ENCODE data around the gene SEMA4C. TPM values are rescaled to one million over a fixed set of nuclear protein-coding genes. Genes with fewer than 3 reads are reported as not detected.

Gene SEMA4C
- total RNA-seq, 4 donors from 2014 or later: 54.4 to 82.7 (median 75.4) TPM

- Histone ChIP-seq H3K4me1 (peaks cover 41 to 66% (median 64%) of the 10 kb centered on the region in 4 donors), H3K4me3 (peak overlapping the region; percentile 29 to 46 (median 36)), H3K27me3 (no peaks in the 10 kb centered on the region), H3K36me3 (no peaks in the 10 kb centered on the region), H3K9me3 (no peaks in the 10 kb centered on the region), H3K27ac (replicated peaks in 1 of 4) (peak overlapping the region; percentile 78 to 89 (median 84))
- DNase-seq (ENCODE audit: extremely low spot score): no peak
- intact Hi-C loops (cut with DNase I): no loop called here
- no peak for TF ChIP-seq EP300 (IDR thresholded peaks at IDR 0.05)
- TF ChIP-seq POLR2AphosphoS5 (IDR thresholded peaks at IDR 0.05): no peak
- TF ChIP-seq, protein P1, sequence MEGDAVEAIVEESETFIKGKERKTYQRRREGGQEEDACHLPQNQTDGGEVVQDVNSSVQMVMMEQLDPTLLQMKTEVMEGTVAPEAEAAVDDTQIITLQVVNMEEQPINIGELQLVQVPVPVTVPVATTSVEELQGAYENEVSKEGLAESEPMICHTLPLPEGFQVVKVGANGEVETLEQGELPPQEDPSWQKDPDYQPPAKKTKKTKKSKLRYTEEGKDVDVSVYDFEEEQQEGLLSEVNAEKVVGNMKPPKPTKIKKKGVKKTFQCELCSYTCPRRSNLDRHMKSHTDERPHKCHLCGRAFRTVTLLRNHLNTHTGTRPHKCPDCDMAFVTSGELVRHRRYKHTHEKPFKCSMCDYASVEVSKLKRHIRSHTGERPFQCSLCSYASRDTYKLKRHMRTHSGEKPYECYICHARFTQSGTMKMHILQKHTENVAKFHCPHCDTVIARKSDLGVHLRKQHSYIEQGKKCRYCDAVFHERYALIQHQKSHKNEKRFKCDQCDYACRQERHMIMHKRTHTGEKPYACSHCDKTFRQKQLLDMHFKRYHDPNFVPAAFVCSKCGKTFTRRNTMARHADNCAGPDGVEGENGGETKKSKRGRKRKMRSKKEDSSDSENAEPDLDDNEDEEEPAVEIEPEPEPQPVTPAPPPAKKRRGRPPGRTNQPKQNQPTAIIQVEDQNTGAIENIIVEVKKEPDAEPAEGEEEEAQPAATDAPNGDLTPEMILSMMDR (IDR thresholded peaks at IDR 0.05): no peak
- no peak for TF ChIP-seq POLR2A (IDR thresholded peaks at IDR 0.05; ENCODE audit: low read depth)
- WGBS: 58% methylated on average over 5 of the region's 12 CpGs
These were observed 18.5 kb upstream of the SEMA4C start for GRCh38 chr2:96888072-96889011.

GRCh38 chr2:96887493-96888012 is 17.7 kb upstream of the SEMA4C start:
- Histone ChIP-seq H3K4me3 (peak overlapping the region; percentile 29 to 46 (median 36)), H3K27me3 (no peaks in the 10 kb centered on the region), H3K9me3 (no peaks in the 10 kb centered on the region), H3K4me1 (peaks cover 41 to 66% (median 63%) of the 10 kb centered on the region in 4 donors), H3K27ac (replicated peaks in 1 of 4) (peak overlapping the region; percentile 78 to 89 (median 84)), H3K36me3 (no peaks in the 10 kb centered on the region)
- TF ChIP-seq, protein P1 (IDR thresholded peaks at IDR 0.05): no peak
- no peak for TF ChIP-seq EP300 (IDR thresholded peaks at IDR 0.05)
- no peak for TF ChIP-seq POLR2A (IDR thresholded peaks at IDR 0.05; ENCODE audit: low read depth)
- TF ChIP-seq POLR2AphosphoS5 (IDR thresholded peaks at IDR 0.05): peak; percentile 62 to 81
- intact Hi-C loops (cut with DNase I): no loop called here
- 35% methylated on average over 18 of the region's 18 CpGs for WGBS
- DNase-seq (ENCODE audit: extremely low spot score): no peak

DNA sequence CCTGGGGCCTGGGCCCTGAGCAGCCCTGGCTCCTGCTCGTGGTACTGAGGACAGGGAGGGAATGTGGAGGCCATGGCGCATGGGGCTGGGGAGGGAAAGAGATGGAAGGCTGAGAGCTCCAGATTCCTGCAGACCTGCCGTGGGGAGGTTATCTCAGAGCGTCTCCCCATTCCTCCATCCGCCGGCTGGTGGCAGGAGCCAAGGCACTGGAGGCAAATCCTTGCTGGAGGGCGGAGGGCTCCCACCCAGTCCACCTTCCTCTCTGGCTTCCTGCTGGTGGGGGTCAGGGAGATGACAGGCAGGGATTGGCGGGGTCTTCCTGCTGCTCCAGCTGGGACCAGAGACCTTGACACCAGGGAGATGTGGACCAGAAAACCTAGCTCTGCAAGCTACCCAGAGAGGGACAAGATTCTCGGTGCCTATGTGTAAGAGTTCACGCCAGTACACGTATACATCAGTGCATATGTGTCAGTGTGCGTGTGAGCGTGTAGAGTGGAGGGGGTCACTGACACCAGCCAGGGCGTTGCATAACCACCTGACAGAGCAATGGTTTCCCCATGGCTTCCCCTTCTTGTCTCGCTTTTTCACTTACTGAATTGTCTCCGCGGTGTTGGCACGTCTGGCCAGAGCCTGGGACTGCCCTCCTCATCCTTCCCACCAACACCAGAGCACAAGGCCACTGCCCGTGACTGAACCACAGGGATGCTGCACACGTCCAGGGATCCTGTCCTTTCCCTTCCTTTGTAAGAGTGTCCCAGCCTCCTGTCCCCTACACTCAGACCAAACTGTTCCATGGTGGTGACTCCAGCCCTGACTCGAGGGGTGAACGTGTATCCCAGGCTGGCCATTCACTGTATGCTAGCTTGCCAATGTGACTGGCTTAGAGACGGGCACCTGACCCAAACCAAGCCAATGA is 15.8 kb upstream of the SEMA4C start:
- TF ChIP-seq POLR2AphosphoS5 (IDR thresholded peaks at IDR 0.05): no peak
- TF ChIP-seq POLR2A (IDR thresholded peaks at IDR 0.05; ENCODE audit: low read depth): no peak
- TF ChIP-seq, protein P1 (IDR thresholded peaks at IDR 0.05): no peak
- TF ChIP-seq EP300 (IDR thresholded peaks at IDR 0.05): no peak
- Histone ChIP-seq H3K4me1 (peaks cover 30 to 50% (median 45%) of the 10 kb centered on the region in 4 donors), H3K27me3 (no peaks in the 10 kb centered on the region), H3K36me3 (no peaks in the 10 kb centered on the region), H3K4me3 (no peak overlapping the region), H3K9me3 (no peaks in the 10 kb centered on the region), H3K27ac (replicated peaks in 1 of 4) (peak overlapping the region; percentile 78 to 89 (median 84))
- WGBS: 86% methylated on average over 16 of the region's 23 CpGs
- no peak for DNase-seq (ENCODE audit: extremely low spot score)
- intact Hi-C loops (cut with DNase I): no loop called here

- no peaks in the 10 kb centered on the region for H3K9me3 ChIP-seq
- no peaks in the 10 kb centered on the region for H3K36me3 ChIP-seq
- TF ChIP-seq EP300 (IDR thresholded peaks at IDR 0.05) (no peak), POLR2A (IDR thresholded peaks at IDR 0.05; ENCODE audit: low read depth) (no peak), POLR2AphosphoS5 (IDR thresholded peaks at IDR 0.05) (no peak)
- TF ChIP-seq, protein P1 (IDR thresholded peaks at IDR 0.05): no peak
- H3K4me1 ChIP-seq: peaks cover 24 to 38% (median 37%) of the 10 kb centered on the region in 4 donors
- intact Hi-C loops (cut with DNase I): no loop called here
- no peak overlapping the region for H3K27ac ChIP-seq (replicated peaks in 1 of 4)
- H3K27me3 ChIP-seq: no peaks in the 10 kb centered on the region
- H3K4me3 ChIP-seq: no peak overlapping the region
- no peak for DNase-seq (ENCODE audit: extremely low spot score)
- 71% methylated on average over 8 of the region's 19 CpGs for WGBS
These were observed 14.6 kb upstream of the SEMA4C start for GRCh38 chr2:96884299-96885094.
